HepG2 (cell line): ENCODE measurements around the gene LUC7L. TPM values are rescaled to one million over a fixed set of nuclear protein-coding genes. Genes with fewer than 3 reads are reported as not detected.
"Not testable (repeated sequence)": the region's sequence is repeated elsewhere in the genome, so short reads cannot be mapped to it uniquely, and the experiment has no call there.

ENCODE experiments used
- ATAC-seq: fragments of 200-7000 bp; cut with Tn5 transposase; 3 replicates; pipeline ENCODE4 v1.9.1; 2020; ENCODE audit warnings: mild to moderate bottlenecking, moderate library complexity
- BruUV-seq: library from RNA; stranded (reverse); fragments of 400-500 nt; replicated peaks from 2 replicates; lab custom pipeline; 2021; lab: Mats Ljungman, UMichigan
- CTCF ChIA-PET: fragments of 300-600 bp; formaldehyde crosslinking; extraction: SDS; loops from one replicate; lab custom pipeline; 2021; ENCODE audit warnings: low total read pairs, inconsistent platforms, low intra/inter-chr PET ratio; lab: Yijun Ruan, JAX
- POLR2A ChIA-PET: fragments of 350-600 bp; sonication (Branson Sonifier 250); formaldehyde crosslinking; loops from one replicate; lab custom pipeline; 2020; ENCODE audit warnings: antibody characterized with exemption, inconsistent platforms; lab: Yijun Ruan, JAX
- DNase-seq: peaks from one replicate; pipeline ENCODE4 v3.0.0-alpha.2; 2015; ENCODE audit warnings: low spot score
- FAIRE-seq: peaks from 3 replicates; lab custom pipeline; 2011; peaks lifted over from hg19 to GRCh38; lab: Jason Lieb, UNC
- H2AFZ ChIP-seq: one replicate; pipeline ENCODE4 v1.6.1; 2011; ENCODE audit warnings: low read length, inconsistent platforms
- H3K27ac ChIP-seq: fragments of 300-600 bp; 3 replicates; pipeline ENCODE4 v1.8.0; 2011; ENCODE audit warnings: mixed run types, mild to moderate bottlenecking, mixed read lengths, low read length, inconsistent platforms; ENCODE audit not compliant: insufficient read depth; ENCODE audit errors: extremely low read length
- H3K27me3 ChIP-seq, 2 experiments: fragments of 200-600 bp in 1 of 2; 2 replicates in 1 of 2; 3 replicates in 1 of 2; pipeline versions ENCODE4 v1.6.0 to v1.8.0; 2011; ENCODE audit warnings: low read length in 2 of 2, mild to moderate bottlenecking in 2 of 2, moderate library complexity in 2 of 2, inconsistent platforms in 1 of 2; ENCODE audit not compliant: insufficient read depth in 2 of 2, control insufficient read depth in 1 of 2
- H3K36me3 ChIP-seq, 2 experiments: fragments of 200-600 bp in 1 of 2; replicated peaks in 1 of 2; 2 replicates in 1 of 2; 3 replicates in 1 of 2; pipeline versions ENCODE4 v1.5.1 to v1.8.0; 2011; ENCODE audit warnings: low read length in 2 of 2, inconsistent platforms in 1 of 2; ENCODE audit not compliant: insufficient read depth in 2 of 2, control insufficient read depth in 1 of 2
- H3K4me1 ChIP-seq: 2 replicates; pipeline ENCODE4 v1.5.1; 2012; ENCODE audit warnings: low read length, inconsistent platforms; ENCODE audit not compliant: insufficient read depth
- H3K4me2 ChIP-seq: 2 replicates; pipeline ENCODE4 v1.6.0; 2011; ENCODE audit warnings: low read depth, low read length, inconsistent platforms
- H3K4me3 ChIP-seq, 3 experiments: fragments of 200-600 bp in 1 of 3; sonication (generic), shearing (Covaris generic) in 1 of 3; replicated peaks in 1 of 3; 2 replicates each; pipeline ENCODE4 v1.5.1; 2011 to 2016; ENCODE audit warnings: low read length in 3 of 3, inconsistent platforms in 2 of 3, low read depth in 2 of 3, mild to moderate bottlenecking in 2 of 3, control low read depth in 1 of 3, mixed read lengths in 1 of 3; ENCODE audit not compliant: insufficient read depth in 1 of 3
- H3K79me2 ChIP-seq: one replicate; pipeline ENCODE4 v1.6.1; 2011; ENCODE audit warnings: low read length, inconsistent platforms; ENCODE audit not compliant: insufficient read depth
- H3K9ac ChIP-seq: 2 replicates; pipeline ENCODE4 v1.6.0; 2011; ENCODE audit warnings: mild to moderate bottlenecking, low read depth, low read length, inconsistent platforms; ENCODE audit not compliant: insufficient read depth
- H3K9me3 ChIP-seq: 2 replicates; pipeline ENCODE4 v1.5.1; 2012; ENCODE audit warnings: mild to moderate bottlenecking, low read length
- H4K20me1 ChIP-seq: 2 replicates; pipeline ENCODE4 v1.6.0; 2011; ENCODE audit warnings: inconsistent platforms, mild to moderate bottlenecking, low read length, moderate library complexity; ENCODE audit not compliant: insufficient read depth
- WGBS: methylation state at CpG from one replicate; pipeline ENCODE4 v1.1.6; 2017; ENCODE audit warnings: low lambda C conversion rate; 5-methylcytosine and 5-hydroxymethylcytosine counted together
- in situ Hi-C: cut with HindIII; loops from 2 replicates; pipeline ENCODE4 v1.10.0; 2017; ENCODE audit warnings: low pct_unique_long_range_greater_than_20kb; ENCODE audit not compliant: extremely low pct_ligation_motif_present
- intact Hi-C: fragments of 100-400 bp; cut with micrococcal nuclease; formaldehyde crosslinking; loops from one replicate; pipeline ENCODE4 v1.10.0; 2022; ENCODE audit not compliant: unreplicated experiment
- polyA plus RNA-seq, 8 experiments: library from polyadenylated mRNA; depleted of rRNA in 3 of 8; stranded (reverse) in 7 of 8; unstranded in 1 of 8; fragments of >200 nt; fragmentation: Illumina TruSeq in 4 of 8; extraction: Trizol in 4 of 8; gene quantifications; 2 replicates each; pipeline versions ENCODE4 v1.2.1 to v1.2.3, GENCODE V29; 2011 to 2016; ENCODE audit warnings: low read depth in 4 of 8, missing spikeins in 1 of 8, mixed read lengths in 1 of 8; ENCODE audit not compliant: insufficient read depth in 1 of 8
- total RNA-seq, 5 experiments: library from RNA; depleted of rRNA; stranded (reverse); fragments of >200 nt; fragmentation: Illumina TruSeq; extraction: Trizol; gene quantifications; 2 replicates each; pipeline ENCODE4 v1.2.3, GENCODE V29; 2016; ENCODE audit warnings: low read depth in 1 of 5

Gene LUC7L
- total and polyA plus RNA-seq, 2 of the 13 experiments (the other 11 are each of a cell fraction or from before 2014, with no cell fraction given), result 48.7 to 56.9 TPM

GRCh38 chr16:153550-154216 lies 75.6 kb downstream of the LUC7L start:
- CTCF ChIA-PET, H2AFZ ChIP-seq, H3K9me3 ChIP-seq, H3K79me2 ChIP-seq, H3K36me3 ChIP-seq, H3K4me2 ChIP-seq, in situ Hi-C loops, intact Hi-C loops, H3K27ac ChIP-seq, H3K9ac ChIP-seq, H4K20me1 ChIP-seq, H3K4me1 ChIP-seq, FAIRE-seq, DNase-seq, POLR2A ChIA-PET, ATAC-seq, BruUV-seq, H3K4me3 ChIP-seq: not testable (repeated sequence)
- peaks cover 2 to 43% of the 10 kb centered on the region in 2 experiments for H3K27me3 ChIP-seq
- WGBS, result no CpG with 5 or more reads among the region's 74 CpGs

DNA sequence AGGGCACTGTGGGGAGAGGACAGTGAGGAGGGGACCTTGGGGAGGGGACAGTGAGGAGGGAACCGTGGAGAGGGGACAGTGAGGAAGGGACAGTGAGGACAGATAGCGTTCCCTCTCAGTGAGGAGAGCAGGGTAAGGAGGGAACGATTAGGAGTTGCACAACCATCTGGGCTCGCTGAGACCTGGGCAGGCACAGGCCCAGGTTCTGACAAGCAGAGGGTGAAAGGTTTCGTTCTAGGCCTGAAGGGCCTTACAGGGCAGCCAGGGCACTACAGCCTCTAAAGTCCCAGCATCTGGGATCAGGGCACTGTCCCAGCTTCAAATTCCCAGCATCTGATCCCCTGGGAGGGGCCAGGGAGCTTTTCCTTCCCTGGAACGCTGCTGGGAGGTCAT lies 76.1 kb downstream of the LUC7L start:
- BruUV-seq, H3K9me3 ChIP-seq, H3K36me3 ChIP-seq, DNase-seq, H2AFZ ChIP-seq, H3K4me2 ChIP-seq, H4K20me1 ChIP-seq, CTCF ChIA-PET, H3K27ac ChIP-seq, H3K4me1 ChIP-seq, H3K4me3 ChIP-seq, H3K79me2 ChIP-seq, POLR2A ChIA-PET, in situ Hi-C loops, intact Hi-C loops, H3K9ac ChIP-seq: not testable (repeated sequence)
- peaks cover 2 to 44% of the 10 kb centered on the region in 2 experiments for H3K27me3 ChIP-seq
- 9% methylated on average over 4 of the region's 6 CpGs for WGBS
- FAIRE-seq (peak; percentile 56), ATAC-seq (peak; percentile 71)
